Urothelium cell line (cell line): Measurements from ENCODE around the gene EDARADD.
"Not testable (repeated sequence)": the region's sequence is repeated elsewhere in the genome, so short reads cannot be mapped to it uniquely, and the experiment has no call there.

Source experiments
- DNase-seq: peaks from one replicate; pipeline ENCODE4 v3.0.0; 2011; ENCODE audit warnings: low spot score, mixed read lengths
- FAIRE-seq: peaks from 2 replicates; lab custom pipeline; 2011; peaks lifted over from hg19 to GRCh38; lab: Jason Lieb, UNC

Gene EDARADD

DNA sequence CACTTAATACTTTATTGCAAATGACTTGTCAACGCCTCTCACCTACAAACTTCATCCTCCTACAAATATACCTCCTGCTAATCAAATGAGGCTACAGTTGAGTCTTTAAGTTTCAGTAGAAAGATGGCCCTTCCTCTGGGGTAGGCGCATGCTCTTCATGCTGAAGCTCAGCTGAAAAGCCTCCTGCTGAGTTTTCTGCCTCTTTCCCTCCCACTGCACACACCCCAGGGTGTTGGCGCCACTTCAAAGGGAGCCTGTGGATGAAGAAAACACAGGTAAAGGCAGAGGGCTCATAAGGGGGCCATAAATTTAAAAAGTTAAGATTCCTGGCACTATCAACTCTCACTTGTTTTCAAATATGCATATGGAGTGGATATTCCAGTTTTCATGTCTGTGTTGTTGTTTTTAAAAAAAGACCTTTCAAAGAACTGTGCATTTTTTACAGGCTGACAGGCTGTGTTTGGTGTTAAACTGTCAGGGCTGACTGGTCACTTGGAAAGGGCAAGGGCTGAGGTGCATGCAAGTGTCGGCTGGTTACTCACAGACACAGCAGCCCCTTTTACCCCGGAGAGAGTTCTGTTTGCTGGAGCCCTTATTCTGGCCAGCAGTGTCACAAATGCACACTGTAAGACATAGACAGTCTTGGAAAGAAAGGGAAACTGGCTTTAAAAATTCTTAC lies 86.8 kb downstream of the EDARADD start:
- FAIRE-seq = no peak
- no peak for DNase-seq

DNA sequence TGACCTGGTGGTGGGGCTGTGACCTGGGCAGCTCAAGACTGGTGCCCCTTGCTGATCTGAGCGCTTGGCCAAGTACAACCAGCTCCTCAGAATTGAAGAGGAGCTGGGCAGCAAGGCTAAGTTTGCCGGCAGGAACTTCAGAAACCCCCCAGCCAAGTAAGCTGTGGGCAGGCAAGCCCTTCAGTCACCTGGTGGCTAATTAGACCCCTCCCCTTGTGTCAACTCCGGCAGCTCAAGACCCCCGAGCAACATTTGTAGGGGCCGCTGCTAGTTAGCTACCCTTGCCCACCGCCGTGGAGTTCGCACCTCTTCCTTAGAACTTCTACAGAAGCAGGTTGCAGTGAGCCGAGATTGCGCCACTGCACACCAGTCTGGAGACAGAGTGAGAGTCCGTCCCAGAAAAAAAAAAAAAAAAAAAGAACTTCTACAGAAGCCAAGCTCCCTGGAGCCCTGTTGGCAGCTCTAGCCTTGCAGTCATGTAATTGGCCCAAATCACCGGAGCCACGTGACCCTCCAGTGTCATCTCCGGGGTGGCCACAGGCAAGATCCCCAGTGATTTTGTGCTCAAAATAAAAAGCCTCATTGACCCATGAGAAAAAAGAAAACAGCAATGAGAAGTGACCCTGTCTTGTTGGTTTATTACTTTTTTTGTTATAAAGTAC lies 90.4 kb downstream of the EDARADD start:
- DNase-seq = no peak
- FAIRE-seq = no peak

DNA sequence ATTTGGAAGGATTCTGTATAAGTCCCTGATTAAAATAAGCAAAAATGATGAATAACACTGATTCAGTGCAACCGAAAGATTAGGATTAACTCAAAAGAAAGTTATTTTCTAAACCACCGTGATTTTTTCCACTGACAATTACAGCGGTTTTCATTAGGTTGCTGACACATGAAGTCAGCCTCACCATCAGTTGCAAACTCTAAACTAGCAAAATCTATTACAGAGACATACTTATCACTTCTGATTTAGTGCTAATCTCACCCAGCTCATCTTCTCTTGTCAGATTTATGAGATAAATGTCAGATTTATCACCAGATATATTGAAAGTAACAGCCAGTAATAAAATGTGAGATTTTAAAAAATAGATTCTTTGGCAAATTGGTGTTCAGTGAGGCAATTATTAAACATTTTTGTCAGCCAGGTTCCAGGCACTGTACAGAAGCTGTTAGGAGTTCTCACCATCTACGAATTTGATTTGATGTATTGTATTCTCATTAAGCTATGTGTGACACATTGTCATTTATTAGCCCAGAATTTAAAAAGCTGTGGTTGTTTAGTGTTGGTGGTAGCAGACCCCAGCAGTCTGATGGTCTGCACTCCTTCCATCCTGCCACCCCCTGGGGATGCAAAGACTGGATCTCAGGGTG lies 92.4 kb downstream of the EDARADD start:
- no peak for FAIRE-seq
- DNase-seq = no peak

DNA sequence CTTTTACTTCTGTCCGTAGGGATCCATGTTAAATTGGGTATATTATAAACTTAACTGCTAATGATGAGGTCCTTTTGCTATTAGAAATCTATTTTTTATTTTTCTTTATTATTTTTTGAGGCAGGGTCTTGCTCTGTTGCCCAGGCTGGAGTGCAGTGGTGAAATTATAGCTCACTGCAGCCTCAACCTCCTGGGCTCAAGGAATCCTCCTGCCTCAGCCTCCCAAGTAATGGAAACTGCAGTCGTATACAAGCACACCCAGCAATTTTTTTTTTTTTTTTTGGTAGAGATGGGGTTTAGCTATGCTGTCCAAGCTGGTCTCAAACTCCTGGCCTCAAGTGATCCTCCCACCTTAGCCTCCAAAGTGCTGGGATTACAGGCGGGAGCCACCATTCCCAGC lies 95.1 kb downstream of the EDARADD start:
- not testable (repeated sequence) for FAIRE-seq, DNase-seq

- FAIRE-seq (no peak), DNase-seq (peak; percentile 62)
Measured at GRCh38 chr1:236489710-236490377, 95.8 kb downstream of the EDARADD start.

- no peak for DNase-seq
Measured at GRCh38 chr1:236491469-236492136, 97.5 kb downstream of the EDARADD start.

DNA sequence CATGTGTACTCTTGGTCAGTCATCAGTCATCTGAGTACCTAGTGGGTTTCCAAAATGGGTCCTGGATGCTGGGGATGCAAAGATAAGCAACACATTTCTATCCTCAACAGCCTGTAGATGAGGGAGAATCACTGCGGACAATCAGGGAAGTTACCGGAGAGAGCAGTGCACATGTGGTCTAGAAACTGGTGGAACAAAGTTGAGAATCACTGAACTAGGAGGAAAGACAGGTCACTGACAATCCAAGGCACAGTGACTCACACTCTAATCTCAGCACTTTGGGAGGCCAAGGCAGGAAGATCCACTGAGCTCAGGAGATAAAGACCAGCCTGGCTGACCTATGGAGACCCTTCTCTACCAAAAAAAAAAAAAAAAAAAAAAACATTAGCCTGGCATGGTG lies 98.3 kb downstream of the EDARADD start:
- FAIRE-seq (no peak), DNase-seq (no peak)

More at GRCh38 chr1:236491469-236492136, 97.5 kb downstream of the EDARADD start:
- no peak for FAIRE-seq

DNA sequence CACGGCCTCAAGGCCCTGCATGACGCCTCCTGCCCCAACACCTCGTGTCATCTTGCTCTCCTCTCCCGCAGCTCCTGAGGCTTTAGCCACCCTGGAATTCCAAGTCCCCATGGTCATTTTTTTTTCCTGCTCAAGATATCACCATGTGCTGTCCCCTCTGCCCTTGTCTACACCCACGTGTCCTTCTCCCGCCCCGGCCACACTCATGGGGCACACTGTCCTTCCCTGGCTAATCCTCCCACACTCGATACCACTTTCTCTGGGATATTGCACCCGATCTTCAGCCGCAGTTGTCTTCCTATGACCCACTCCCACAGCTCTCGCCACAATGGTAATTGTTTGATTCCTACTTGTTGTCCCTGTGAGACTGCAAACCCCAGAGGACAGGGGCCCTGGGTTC lies 100.0 kb downstream of the EDARADD start:
- FAIRE-seq = no peak
- DNase-seq = no peak

DNA sequence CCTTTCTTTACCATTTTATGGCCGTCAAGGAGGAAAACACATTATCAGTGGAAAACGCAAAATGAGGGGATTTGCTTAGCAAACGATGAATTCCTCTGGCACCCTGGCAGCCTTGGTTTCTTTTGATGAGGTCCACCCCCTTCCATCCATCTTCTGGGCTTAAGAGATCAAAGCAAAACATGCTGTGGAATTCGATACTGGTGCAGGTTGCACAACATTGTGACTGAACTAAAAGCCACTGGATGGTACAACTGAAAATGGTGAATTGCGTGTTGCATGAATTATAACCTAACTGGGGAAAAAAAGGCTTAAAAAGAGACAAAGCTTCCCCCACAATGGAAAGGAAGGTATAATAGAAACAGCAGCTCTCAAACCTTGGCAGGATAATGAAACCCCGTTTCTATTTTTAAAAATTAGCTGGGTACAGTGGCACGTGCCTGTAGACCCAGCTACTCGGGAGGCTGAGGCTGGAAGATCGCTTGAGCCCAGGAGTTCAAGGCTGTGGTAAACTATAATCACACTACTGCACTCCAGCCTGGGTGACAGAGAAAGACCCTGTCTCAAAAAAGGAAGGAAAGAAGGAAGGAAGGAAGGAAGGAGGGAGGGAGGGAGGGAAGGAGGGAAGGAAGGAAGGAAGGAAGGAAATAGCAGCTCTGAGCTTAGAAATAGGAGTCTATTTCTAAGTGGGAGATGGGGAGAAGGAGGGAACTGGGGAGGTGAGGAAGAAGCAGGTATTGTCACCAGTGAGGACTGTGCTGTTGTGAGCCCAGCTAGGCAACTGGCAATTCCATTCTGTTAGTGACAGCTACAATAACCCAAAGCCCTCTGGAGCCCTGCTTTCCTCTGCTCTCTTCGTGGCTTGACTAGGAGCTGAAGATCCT lies 100.7 kb downstream of the EDARADD start:
- no peak for FAIRE-seq
- DNase-seq = no peak

- FAIRE-seq (no peak), DNase-seq (no peak)
Measured at GRCh38 chr1:236495467-236496112, 101.5 kb downstream of the EDARADD start.

- no peak for DNase-seq
- no peak for FAIRE-seq
Measured at GRCh38 chr1:236497908-236498307, 103.8 kb downstream of the EDARADD start.

DNA sequence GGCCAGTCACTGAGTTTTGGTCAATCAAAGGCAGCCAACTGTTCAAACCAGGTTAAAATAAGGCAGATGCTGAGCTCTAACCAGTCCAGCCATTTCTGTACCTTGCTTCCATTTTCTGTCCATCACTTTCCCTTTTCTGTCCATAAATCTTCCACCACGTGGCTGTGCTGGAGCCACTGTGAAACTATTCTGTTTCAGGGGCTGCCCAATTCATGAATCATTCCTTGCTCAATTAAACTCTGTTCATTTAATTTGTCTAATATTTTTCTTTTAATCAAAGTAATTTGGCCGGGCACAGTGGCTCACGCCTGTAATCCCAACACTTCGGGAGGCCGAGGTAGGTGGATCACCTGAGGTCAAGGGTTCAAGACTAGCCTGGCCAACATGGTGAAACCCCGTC lies 107.0 kb downstream of the EDARADD start:
- no peak for FAIRE-seq
- no peak for DNase-seq

DNA sequence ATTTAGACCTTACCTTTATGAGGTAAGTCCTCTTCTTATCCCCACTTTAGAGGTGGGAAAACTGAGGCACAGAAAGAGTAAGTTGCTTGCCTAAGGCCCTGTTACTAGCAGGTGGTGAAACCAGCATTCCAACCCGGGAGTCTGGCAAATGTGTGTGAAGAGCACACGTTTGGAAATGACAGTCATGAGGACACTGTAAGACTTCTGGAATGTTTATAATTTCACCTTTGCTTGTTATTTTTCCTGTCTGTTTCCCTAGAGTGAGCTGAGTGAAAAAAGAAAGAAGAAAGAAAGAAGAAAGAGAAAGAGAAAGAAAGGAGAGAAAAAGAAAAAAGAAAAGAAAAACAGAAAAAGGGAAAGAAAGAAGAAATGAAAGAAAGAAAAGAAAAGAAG lies 108.5 kb downstream of the EDARADD start:
- no peak for DNase-seq

DNA sequence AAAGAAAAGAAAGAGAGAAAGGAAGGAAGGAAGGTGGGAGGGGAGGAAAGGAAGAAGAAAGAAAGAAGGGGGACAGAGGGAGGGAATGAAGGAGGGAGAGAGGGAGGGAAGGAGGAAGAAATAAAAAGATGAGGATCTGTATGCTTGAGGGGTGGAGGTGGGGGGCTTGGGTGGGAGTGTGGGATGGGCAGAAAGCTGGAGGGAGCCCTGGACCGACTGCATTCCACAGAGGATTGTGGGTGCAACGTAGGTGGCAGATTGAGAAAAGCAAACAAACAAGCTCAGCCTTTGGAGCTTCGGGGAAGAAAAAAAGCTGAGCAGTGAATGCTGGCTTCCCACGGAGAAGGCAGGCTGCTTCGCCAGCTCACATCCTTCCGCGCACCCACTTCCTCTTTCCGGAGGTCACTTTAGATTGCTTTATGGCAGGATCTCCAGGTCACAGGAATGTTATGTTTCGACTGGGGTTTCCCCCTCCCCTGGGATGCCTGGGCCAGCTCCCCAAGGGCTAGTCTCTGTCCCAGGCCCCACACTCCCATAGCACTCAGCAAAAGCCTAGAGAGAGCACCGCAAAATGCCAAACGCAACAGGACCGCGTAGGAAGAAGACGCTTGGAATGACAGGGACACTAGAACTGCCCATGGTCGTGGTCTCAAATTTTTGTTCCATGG lies 109.0 kb downstream of the EDARADD start:
- DNase-seq (peak; percentile 65), FAIRE-seq (no peak)

More for the DNA sequence above, 108.5 kb downstream of the EDARADD start:
- no peak for FAIRE-seq

GRCh38 chr1:236504338-236504737 lies 110.3 kb downstream of the EDARADD start:
- FAIRE-seq, DNase-seq: not testable (repeated sequence)

DNA sequence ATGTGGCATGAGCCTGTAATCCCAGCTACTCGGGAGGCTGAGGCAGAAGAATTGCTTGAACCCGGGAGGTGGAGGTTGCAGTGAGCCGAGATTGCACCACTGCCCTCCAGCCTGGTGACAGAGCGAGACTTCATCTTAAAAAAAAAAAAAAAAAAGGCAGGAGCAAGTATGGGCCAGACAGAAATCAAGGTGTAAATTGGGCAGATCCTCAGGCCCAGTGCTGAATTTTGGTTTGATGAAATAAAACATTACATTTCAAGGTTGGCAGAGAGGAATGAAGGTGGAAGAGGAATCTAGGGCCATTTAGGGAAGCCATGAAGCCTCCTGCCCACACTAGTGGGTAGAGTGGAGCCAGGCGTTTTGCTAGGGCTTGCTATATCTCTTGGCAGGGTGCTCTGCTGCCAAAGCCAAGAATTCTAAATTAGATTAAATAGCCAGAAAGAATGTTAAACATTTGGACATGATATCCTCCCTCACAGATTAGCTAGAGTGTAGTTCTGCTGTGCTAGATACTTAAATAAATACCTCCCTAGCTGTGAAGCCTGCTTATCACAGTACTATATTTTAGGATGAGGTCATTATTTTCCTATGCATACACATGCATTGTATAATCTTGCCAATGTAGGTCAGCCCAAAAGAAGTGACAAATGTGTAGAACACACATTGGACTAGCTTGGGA lies 113.1 kb downstream of the EDARADD start:
- DNase-seq = no peak
- FAIRE-seq = no peak

DNA sequence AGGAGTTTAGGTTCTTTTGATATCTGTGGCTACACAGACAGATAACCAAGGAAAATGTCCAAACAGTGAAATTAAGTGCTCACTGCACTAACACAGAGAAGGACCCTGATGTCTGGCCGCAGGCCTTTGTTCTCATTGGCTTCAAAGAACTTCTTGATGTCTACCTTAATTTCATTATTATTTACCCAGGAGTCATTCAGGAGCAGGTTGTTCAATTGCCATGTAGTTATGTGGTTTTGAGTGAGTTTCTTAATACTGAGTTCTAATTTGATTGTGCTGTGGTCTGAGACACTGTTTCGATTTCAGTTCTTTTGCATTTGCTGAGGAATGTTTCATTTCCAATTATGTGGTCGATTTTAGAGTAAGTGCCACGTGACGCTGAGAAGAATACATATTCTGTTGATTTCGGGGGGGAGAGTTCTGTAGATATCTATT lies 114.5 kb downstream of the EDARADD start:
- FAIRE-seq (no peak), DNase-seq (no peak)

- DNase-seq (no peak), FAIRE-seq (no peak)
Measured at GRCh38 chr1:236509203-236509602, 115.1 kb downstream of the EDARADD start.
